HG03354 (cell line): Measurements from ENCODE around the gene TRMT1.

Source experiments
- ATAC-seq: cut with Tn5 transposase; IDR thresholded peaks from one replicate; pipeline ENCODE4 v1.9.1; 2021; ENCODE audit warnings: mild to moderate bottlenecking; ENCODE audit not compliant: unreplicated experiment, poor library complexity, severe bottlenecking

TRMT1 gene

GRCh38 chr19:13077240-13077639 is 39.3 kb downstream of the TRMT1 start:
- ATAC-seq = no peak

DNA sequence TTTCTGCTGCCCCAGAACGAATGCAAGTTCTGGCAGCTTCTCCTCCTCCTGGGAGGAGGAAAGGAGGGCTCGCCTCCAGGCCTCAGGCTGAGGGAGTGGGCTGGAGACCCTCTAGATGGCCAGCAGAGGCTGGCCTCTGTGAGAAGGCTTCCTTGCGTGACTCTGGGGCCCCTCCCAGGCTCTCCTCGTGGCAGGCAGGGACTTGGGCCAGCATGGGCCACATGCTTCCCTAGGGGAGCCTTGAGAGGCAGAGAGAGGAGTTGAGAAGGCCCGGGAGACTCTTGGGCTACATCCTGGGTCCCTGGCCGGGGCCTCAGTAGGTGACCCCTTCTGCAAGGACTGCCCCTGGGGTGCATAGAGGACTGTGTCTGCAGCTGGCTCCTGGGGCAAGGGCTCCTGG is 39.8 kb downstream of the TRMT1 start:
- ATAC-seq = no peak

GRCh38 chr19:13076320-13076719 is 40.2 kb downstream of the TRMT1 start:
- no peak for ATAC-seq

DNA sequence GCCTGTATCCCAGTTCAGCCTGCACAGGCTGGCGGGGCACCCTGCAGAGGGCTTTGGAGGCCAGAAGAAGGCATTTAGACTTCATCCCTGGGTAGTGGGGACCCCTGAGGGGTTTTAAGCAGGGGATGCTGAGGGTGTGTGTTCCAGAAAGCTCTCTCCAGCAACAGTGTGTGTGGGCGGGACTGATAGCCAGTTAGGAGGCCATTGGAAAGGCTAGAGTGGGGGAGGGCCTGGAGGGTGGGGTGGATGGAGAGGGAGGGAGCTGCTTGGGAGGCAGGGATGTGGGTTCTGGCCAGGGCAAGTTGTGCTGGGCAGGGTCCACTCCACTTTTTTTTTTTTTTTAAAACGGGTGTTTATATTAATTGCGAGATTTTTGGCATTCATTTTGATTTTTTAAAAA is 42.2 kb downstream of the TRMT1 start:
- ATAC-seq = no peak

GRCh38 chr19:13073263-13073662 is 43.3 kb downstream of the TRMT1 start:
- ATAC-seq = no peak

DNA sequence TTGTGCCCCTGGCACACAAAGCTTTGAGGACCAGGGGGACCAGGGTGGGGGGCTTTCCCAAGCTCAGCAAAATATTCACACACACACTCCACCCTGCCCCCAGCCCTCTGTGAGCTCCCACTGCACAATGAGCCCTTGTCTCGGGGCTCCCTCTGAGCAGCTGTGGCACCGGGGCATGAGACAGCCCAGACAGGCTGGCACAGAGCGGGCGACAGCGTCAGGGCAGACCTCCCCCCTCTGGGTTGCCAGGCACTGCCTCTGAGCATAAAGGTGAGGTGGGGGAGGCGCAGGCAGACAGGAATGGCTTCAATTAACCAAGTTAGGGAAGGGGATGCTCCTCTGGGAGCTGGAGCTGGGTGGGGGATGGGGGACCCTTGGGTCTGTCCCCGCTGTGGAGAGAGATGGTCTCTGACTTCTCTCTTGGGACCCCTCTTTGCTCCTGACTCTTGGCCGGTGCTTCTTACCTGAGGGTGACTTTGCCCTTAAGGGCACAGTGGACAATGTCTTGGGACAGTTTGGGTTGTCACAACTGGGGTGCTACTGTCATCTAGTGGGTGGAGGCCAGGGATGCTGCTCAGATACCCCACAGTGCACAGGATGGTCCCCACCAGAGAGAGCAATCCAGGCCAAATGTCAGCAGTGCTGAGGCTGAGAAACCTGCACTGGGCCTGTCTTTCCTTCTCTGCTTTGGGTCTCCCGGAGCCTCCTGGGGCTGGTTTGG is 44.2 kb downstream of the TRMT1 start:
- no peak for ATAC-seq

GRCh38 chr19:13071444-13072187 is 44.9 kb downstream of the TRMT1 start:
- ATAC-seq = no peak

GRCh38 chr19:13070425-13071140 is 46.0 kb downstream of the TRMT1 start:
- ATAC-seq = no peak

GRCh38 chr19:13069415-13070359 is 46.9 kb downstream of the TRMT1 start:
- no peak for ATAC-seq

DNA sequence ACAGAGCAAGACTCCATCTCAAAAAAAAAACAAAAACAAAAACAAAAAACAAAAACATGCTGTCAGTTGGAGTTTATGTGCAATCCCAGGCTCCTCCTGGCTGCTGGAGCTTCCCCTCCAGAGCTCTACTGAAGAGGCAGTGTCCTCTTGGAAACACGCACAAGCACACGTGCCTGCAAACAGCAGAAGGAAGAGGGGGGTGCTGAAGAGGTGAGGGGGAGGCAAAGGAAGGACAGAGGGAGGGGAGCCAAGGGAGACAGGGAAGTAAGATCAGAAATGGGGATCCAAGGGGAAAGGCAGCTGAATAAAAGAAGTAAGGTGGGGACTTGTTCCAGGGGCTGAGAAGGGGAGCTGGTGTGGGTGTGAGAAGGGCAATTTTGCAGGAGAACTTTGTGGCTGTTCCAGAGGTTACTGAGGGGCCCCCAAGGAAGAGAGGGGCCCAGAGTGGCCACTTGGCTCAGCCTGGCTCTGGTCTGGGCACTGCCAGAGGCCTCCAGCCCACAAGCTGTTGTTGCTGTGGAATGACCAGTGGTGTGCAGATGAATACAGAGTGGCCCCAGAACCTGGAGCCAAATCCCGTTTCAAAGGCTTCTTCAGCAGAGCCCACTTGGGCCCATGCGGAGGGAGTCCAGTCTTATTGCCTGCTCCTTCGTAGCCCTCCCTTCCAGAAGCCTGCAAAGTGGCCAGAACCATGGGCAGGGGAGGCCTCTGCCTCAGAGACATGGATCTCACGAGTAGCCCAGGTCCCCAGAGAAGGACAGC is 48.3 kb downstream of the TRMT1 start:
- no peak for ATAC-seq

DNA sequence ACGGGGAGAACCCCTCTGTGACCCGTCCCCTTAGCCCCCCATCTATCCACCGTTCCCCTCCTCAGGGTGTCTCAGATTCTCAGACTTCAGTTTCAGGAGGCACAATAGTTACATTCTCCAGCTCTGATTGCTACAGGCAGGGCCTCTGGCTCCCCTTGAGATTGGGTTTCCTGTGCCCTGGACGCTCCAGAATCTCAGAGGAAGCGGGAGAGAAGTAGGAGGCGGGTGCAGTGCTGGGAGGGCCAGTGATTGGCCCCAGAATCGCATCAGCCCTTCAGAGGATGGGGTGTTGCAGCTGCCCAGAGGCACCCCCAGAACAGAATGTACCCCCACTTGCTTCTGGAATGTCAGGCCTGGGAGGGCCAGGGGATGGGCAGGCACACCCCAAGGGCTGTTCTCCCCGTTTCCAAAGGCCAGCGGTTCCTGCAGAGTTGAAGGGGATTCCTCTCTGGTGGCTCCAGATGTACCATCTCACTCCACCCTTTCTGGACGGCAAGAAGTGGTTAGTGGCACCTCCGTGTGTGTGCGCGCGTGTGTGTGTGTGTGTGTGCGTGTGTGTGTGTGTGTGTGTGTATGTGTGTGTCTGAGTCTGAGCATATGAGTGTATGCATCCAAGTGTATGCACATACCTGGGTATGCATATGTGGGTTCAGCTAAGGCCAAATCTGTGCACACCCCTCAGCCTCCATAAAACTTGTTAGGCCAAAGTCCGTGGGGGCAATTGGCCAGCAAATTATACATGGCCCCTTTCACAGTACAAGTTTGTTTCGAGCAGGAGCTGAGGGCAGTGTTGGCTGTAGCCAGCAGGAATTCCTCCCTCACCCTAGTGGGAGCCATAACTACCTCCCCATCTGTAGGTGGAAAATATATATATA is 49.4 kb downstream of the TRMT1 start:
- no peak for ATAC-seq

- no peak for ATAC-seq
Observed at GRCh38 chr19:13066226-13066625, 50.3 kb downstream of the TRMT1 start.

DNA sequence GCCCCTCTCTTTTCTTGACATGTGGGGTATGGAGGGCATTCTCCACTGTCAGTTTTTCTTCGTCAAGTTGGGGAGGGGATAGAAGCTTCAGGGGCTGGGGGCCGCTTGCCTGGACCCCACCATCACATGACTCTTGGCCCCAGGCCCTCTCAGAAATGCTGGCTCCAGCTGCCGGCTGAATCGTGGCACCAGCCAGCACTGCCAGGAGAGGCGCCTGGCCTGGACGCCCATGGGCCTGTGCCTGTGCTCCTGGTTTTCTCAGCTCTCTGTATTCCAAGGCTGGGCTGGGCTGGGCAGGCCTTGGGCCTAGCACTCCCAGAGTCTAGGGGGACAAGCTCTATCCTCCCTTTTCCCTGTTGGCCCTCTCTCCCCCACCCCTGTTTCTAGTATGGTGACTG is 52.4 kb downstream of the TRMT1 start:
- ATAC-seq = no peak

DNA sequence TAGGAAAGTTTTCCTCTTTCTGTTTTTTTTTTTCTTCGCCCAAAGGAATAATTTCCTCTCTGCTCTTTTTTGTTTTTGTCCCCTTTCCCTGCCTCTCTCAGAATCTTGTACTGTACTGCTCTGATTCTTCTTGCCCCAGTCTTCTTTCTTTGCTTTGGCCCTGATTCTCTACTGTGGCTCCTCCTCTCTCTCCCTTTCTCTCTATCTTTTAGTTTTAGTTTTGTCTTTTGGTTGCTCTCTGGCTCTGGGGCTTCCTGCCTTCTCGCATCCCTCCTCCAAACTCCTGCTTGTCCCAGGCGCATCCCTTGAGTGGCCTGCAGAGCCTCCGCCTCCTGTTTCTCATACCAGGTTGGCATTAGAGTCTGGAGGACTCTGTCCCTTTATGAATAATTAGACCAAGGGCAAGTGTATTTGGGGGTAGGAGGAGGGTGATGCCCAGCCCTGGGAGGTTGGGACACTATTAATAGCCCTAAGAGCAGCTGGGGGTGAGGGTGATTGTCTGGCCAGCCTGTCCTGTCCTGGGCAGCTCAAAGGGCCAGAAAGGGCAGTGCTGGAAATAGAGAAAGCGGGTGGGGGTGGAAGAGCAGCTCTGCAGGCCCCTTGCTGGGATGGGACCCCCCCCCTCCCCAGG is 53.0 kb downstream of the TRMT1 start:
- ATAC-seq = no peak

DNA sequence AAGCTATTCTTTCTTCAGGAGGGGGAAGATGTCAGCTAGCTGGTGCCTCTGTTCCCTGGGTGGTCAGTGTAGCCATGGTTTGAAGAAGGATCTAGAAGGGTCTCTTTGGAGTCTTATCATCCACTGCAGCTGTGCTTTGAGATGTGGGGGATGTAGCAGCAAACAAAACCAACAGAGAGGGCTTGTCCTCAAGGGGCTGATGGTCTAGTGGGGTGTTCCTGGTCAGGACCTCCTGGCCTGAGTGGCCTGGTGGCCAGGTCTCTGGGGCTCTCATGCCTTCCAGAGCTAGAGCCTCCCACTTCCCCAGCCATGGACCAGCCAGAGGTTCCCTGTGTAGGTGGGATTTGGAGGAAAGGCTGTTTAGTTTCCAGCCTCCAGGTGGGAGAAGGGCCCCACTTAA is 54.2 kb downstream of the TRMT1 start:
- no peak for ATAC-seq

DNA sequence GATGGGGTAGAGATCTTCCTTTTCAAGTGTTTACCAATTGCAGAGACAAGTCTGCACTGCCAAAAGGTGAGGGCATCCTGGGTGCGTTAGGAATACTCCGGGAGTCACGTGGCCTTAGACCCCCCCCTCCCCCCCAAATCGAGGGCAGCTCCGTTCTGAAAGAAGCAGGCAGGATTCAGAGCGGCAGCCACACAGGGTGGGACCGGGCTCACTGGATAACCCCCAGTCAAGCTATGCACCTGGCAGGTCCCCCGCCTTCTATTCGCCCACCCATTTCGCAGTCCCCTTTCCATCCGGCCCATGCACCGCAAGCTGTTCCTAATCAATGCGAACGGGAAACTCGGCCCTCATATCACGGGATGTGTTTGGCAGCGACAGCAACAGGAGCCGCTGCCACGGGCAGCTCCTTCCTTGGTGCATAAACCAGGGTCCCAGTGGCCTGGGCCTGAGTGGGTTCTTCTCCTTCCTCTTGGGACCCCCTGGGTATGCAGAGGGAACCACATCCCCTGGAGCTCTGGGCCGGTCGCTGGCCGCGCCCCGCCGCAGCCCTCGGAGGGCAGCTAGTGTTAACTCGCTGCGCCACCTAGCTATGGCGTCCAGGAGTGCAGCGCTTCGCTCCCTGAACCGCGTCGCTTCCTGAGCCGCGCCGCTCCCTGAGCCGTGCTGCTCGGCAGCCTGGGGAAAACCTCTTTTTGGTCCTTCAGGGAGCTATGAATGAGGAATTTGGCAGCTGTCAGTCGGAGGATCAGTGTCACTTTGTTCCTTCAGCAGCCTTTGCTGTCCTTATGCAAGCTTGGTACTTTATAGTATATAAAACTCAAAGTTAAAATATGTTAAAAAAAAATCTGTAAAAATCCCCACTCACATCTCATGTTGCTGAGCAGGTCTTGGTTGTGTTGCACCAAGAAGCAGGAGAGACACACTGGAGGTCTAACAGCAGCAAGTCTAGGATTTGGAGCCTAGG is 55.3 kb downstream of the TRMT1 start:
- peak; percentile 75 for ATAC-seq
